HK-2 (cell line): ENCODE data around the gene CCSER2.
A peak's percentile ranks its signal among the peaks of the same experiment; 100 is the strongest.
"Not testable (repeated sequence)": the region's sequence is repeated elsewhere in the genome, so short reads cannot be mapped to it uniquely, and the experiment has no call there.

Source experiments
- DNase-seq: peaks from one replicate; pipeline ENCODE4 v3.0.0-alpha.2; 2018; ENCODE audit not compliant: unreplicated experiment

The CCSER2 gene

DNA sequence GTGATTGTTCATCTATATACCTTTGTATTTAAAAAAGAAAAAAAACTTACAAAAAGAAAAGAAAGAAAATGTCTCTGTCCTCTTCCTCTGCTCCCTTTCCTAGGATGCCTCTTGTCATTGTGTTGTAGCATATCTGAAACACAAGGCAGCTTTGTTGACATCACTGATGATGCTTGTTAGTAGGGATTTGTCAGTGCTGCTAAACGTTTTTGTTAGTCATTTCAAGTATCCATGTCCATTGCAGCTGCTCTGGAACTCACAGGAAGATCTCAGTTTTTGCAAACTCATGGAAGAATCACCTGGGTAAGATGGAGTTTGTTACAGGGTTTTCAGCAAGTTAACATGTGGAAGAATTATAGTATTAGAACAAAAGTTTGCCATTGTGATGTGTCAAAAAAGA lies 123.6 kb downstream of the CCSER2 start:
- DNase-seq, result no peak

DNA sequence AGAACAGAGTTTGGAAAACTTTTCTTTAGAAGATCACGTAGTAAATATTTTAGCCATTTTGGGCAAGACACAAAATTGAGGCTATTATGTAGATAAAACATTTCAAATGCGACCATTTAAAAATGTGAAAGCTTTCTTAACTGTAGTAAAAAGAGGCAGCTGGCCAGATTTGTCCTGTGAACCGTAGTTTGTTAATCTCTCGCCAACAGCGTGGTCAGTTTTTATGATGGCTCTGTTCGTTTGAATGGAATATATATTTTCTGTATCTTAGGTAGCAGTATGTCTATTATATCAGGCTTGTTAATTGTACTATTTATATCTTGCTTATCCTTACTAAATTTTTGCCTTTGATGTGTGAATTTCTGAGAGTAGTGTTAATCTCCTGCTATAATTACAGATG lies 124.9 kb downstream of the CCSER2 start:
- no peak for DNase-seq

DNA sequence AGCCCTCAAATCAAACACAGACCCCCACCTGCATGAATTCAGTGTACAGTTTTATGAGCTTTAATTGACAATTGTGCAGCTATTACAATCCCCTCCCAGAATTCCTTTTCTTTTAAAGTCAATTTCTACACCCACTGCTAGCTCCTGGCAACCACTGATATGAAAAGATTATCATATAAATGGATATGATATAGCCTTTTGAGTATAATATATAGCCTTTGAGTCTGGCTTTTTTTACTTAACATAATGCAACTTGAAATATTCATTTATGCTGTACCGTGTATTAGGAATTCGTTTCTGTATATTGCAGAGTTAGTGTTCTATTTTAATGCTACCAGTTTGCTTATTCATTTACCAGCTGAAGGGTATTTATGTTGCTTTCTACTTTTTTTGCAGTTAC lies 127.7 kb downstream of the CCSER2 start:
- DNase-seq, result no peak

GRCh38 chr10:84460520-84460919 lies 132.1 kb downstream of the CCSER2 start:
- DNase-seq, result no peak

DNA sequence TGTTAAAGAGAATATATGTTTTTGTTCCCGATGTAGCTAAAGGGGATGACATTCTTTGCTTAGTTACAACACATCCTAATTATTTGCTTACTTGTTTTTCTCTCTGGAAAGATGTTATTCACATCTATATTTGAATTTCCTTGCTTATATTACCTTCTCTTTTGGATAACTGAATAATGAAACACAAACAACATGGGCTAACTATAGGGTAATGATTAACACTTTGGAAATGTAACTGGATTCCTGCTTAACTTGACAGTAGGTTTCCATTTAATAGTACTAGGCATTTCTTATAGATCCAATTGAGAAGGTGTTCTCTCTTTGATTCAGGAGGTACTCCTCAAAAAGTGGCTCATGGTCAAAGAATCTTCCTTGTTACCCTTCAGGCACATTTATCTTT lies 141.1 kb downstream of the CCSER2 start:
- DNase-seq, result no peak

- DNase-seq, result no peak
Observed at GRCh38 chr10:84473136-84473535, 144.7 kb downstream of the CCSER2 start.

DNA sequence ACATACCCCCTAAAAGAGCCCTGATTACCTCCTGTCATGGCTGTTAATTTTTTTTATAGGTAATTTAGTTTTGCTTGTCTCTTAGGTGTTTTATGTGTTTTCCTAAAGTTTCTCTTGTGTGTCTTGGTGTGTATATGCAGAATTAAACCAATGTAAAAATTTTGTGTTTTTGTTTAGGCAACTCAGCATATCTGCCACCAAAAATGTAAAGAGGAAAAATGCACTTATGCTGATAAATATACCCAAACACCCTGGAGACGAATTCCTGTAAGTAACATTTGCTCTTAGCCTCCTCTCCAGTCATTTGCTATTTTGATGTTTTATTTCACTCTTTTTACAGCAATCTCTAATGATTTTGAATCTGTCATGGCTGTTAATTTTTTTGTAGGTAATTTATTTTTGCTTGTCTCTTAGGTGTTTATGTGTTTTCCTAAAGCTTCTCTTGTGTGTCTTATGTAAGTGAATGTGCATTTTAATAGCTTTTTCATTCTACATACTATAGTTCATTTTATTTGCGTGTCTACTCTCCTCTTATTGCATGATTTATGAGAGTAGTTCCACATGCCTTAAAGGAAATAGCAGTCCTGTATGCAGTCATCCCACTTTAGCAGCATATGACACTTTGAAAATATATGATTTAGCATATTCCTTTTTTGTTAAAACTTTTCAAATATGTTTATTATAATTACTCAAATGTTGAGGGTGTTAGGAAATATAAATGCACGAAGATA lies 149.2 kb downstream of the CCSER2 start:
- DNase-seq, result no peak

DNA sequence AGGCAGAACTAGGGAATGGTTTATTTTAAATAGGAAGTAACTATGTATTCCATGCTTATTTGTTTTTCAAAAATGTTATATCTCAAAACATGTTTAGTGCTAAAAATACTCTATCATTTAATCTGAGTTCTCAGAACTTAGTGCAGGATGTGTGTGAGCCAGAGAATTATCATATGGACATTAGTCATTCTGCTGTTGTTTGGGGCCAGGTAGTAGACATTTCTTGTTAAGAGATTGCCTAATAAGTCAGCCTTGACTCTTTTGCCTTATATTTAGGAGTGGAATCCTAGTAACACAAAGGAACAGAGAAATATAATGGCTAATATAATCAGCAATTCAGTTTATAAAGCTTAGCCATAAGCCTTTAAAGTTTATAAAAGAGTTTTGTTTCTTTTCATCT lies 149.8 kb downstream of the CCSER2 start:
- DNase-seq, result no peak

DNA sequence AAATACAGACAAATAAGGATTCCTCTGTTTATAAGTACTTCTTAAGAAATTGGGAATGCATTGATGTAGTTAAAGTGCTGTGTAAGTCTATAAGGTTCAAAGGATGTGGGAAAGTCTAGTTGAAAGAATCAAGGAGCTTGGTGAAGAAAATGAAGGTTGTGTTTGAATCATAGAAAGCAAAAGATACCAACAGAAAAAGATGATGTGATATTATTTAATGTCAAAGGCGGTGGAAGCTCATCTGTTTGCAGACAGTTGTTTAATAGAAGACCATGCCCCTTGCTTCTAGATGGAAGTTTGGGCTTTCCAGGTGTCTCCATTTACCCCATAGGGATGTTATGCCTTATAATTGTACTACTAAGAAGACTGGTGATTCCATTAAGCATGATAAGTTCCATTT lies 150.3 kb downstream of the CCSER2 start:
- DNase-seq, result no peak

DNA sequence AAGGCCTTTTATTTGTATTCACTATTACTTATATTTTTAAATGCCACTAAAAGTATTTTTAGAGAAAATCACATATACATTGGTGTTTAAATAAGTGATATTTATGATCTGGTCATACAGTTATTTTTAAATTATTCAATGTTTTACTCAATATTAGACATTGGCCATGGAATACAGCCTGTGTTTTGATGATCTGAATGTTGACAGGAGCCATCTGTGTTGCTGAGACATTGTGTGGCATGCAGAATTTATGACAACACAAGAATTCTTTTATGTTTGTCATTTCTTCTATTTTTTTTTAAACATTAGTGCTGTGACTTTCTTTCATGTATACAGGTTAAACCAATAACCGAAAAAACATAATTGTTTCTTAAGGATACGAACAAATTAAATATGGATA lies 156.2 kb downstream of the CCSER2 start:
- DNase-seq, result no peak

DNA sequence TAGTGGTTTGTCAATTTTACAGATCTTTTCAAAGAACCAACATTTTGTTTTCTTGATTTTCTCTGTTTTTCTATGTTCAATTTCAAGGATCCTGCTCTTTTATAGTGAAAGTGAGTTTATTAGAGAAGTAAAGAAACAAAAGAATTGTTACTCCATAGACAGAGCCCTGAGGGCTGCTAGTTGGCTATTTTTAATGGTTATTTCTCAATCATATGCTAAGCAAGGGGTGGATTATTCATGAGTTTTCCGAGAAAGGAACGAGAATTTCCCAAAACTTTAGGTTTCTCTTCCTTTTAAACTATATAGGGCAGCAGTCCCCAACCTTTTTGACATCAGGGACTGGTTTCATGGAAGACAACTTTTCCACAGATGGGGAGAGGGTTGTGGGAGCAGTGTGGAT lies 165.0 kb downstream of the CCSER2 start:
- DNase-seq, result no peak

- peak; percentile 27 for DNase-seq
Observed at GRCh38 chr10:84493951-84494848, 165.8 kb downstream of the CCSER2 start.

- DNase-seq, result no peak
Observed at GRCh38 chr10:84494849-84495180, 166.4 kb downstream of the CCSER2 start.

- DNase-seq, result no peak
Observed at GRCh38 chr10:84497978-84498377, 169.6 kb downstream of the CCSER2 start.

DNA sequence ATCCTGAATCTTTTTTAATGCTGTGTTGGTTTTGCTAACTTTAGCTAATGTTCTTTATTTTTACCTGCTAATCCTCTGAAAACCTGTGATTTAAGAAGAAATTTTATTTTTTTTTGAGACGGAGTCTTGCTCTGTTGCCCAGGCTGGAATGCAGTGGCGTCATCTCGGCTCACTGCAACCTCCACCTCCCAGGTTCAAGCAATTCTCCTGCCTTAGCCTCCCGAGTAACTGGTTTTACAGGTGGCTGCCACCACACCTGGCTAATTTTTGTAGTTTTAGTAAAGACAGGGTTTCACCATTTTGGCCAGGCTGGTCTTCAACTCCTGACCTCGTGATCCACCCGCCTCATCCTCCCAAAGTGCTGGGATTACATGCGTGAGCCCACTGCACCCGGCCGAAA lies 170.7 kb downstream of the CCSER2 start:
- DNase-seq, result not testable (repeated sequence)

GRCh38 chr10:84499846-84500245 lies 171.5 kb downstream of the CCSER2 start:
- DNase-seq, result no peak

- DNase-seq, result no peak
Observed at GRCh38 chr10:84510121-84510520, 181.7 kb downstream of the CCSER2 start.

- DNase-seq, result no peak
Observed at GRCh38 chr10:84511106-84511505, 182.7 kb downstream of the CCSER2 start.

- DNase-seq, result no peak
Observed at GRCh38 chr10:84511709-84512285, 183.4 kb downstream of the CCSER2 start.

DNA sequence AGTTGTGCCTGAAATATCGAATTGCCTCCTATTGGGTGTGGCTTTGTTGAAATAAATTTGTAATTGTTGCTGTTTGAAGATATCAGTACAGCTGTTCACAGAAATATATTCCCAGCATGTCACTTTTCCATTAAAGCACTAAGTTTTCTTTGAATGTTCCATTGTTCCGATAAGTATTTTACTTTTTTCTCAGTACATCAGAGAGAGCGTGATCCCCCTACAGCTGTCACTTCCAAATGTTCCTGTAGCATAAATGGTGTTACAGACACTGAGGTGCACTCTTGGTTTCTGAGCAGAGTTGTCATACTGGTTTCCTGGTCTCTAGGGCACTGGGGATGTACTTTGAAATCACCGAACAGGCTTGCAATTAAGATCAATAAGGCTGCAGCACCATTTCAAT lies 189.2 kb downstream of the CCSER2 start:
- no peak for DNase-seq

DNA sequence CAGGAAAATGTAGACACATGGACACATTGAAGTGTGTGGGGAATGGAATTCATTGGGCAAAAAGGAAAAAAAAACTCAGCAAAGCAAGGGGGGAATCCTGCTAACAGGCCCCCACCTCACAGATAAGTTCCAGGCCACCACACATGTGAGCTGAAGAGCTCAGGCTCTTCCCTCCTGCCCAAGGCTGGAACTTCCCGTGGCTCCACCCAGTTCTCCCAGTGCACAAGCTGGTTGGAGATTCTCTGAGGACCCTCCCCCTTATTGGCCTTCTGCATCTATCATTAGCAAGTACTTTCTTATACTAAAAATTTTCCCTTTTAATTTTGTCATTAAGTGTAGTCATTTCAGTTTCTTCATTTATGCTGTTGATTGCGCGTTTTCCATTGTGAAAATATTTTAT lies 190.8 kb downstream of the CCSER2 start:
- no peak for DNase-seq

DNA sequence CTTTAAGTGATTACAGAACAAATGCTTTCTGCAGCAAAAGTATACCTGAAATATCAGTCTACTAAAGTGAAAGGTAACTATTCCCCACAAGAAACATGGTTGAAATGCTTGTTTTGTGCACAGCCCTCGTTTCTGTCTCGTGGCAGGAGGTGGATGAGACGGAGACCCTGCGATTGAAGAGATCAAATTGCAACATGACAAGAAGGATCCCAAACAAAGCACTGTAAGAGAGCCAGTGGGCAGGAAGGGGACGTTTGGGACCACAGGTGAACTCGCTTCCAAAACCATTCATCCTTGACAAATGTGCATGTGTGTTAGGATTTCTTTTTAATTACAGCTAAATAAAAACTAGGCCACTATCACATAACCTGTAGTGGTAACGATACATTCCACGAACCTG lies 192.6 kb downstream of the CCSER2 start:
- DNase-seq, result no peak

DNA sequence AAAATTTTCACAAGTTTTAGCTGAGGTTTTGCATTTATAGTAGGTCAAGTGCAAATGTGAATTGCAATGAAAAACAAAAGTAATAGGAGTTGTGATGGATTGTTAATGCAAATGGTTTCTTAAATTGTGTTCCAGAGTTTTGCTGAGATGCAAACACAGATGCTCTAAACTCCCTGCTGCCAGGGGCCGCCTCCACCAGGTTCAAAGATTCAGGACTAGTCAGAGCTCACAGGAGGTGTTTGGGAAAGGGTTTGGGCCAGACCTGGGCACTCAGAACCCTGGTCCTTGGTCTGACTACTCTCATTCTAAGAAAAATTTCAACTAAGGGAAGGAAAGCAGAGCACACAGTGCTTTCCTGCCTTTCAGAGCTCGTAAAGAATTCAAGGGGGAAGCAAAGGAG lies 193.1 kb downstream of the CCSER2 start:
- DNase-seq, result no peak
